NCI-H2227 treated with DMSO at 0.1 percent for 48 hours (cell line): ENCODE results near the gene RBM3.

Experiments used
- DNase-seq: peaks from one replicate; lab custom pipeline; 2025; lab: John Stamatoyannopoulos, UW

RBM3 gene

DNA sequence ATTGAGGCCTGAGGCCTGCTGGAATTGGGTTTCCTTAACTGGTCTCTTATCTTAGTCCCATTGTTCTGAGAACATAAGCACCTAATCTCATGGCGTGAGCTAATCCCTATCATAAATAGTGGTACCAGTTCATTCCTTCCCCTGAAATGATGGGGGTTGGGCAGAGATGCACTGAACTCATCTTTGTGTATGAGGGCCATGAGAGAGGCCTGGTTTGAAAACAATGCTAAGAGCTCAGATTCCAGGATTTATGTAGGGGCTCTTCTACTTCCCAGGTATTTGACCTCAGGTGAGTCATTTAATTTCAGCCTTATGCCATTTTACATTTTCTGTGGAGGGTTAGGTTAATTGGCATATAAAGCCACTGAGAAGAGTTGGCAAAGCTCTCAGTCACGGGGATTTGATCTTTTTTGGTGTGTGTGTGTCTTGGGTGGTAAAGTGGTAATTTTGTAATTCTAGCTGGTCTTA is 4.4 kb downstream of the RBM3 start:
- no peak for DNase-seq

DNA sequence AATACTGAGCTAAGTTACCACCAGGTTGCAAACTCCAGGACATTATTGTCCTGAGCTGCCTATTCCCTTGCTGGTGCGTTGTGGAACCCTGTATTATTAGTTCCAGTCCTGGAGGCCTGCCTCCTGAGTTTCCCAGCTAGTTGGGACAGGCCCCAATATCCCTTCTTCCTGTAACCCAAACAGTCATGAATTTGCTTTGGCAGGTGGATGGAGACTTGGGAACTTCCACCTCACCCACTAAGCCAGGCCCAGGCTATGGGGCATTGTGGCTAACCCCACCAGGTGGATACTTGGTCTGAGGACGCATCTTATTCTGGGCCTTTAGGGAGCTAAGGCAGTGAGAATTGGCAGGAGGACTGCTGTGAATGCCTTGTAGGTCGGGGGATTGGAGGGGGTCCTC is 5.0 kb downstream of the RBM3 start:
- DNase-seq, result no peak

DNA sequence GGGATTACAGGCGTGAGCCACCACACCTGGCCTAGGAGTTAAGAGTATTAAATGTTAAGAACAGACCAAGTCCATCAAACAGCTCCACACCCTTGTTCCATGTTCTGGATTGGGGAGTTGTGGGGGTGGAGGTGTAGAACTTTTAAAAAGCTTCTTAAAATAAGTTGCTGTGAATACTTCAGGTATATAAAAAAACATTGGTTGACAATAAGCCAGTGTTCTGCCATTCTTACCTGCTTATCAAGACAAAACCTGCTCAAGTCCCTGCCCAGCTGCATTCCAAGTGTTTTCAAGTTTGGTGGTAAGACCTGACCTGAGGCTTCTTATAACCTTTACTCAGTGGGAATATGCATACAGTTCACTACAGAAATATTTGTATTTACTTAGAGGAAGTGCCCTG is 6.4 kb downstream of the RBM3 start:
- no peak for DNase-seq

DNA sequence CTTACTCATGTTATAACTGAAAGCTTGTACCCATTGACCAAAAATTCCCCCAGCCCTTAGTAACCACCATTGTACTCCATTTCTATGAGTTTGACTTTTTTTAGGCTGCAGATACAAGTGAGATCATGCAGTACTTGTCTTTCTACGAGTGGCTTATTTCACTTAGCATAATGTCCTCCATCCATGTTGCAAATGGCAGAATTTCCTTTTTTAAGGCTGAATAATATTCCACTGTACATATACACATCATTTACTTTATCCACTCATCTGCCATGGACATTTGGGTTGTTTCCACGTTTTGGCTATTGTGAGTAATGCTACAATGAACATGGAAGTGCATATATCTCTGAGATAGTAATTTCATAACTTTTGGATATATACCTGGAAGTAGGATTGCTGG is 10.4 kb downstream of the RBM3 start:
- DNase-seq, result no peak

DNA sequence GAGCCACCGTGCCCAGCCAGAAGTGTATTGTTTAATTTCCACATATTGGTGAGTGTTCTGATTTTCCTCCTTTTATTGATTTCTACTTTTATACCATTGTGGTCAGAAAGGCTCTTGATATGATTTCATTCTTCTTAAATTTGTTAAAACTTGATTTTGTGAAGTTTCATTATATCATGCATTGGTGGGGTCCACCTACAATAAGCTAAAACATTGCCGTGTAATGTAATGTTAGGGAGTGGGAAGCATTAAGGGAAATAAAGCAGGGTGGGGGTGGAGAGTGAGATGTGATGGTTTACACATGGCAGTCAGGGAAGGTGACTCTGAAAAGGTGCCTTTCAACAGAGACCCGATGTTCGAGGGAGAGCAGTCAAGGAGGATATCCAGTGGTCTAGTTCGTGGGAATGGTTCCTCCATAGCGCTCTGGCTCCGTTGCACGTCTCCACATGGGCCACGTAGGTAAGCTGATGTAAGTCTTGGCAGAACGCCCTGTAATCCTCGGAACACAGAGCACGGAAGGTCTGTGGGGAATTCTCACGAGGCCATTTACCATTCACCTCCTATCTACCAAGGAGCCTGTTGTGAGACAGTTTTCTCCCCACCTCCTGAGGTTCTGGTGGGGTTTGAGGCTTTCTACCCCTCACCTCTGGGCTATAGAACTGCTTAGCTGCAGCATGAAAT is 15.3 kb downstream of the RBM3 start:
- DNase-seq, result no peak

DNA sequence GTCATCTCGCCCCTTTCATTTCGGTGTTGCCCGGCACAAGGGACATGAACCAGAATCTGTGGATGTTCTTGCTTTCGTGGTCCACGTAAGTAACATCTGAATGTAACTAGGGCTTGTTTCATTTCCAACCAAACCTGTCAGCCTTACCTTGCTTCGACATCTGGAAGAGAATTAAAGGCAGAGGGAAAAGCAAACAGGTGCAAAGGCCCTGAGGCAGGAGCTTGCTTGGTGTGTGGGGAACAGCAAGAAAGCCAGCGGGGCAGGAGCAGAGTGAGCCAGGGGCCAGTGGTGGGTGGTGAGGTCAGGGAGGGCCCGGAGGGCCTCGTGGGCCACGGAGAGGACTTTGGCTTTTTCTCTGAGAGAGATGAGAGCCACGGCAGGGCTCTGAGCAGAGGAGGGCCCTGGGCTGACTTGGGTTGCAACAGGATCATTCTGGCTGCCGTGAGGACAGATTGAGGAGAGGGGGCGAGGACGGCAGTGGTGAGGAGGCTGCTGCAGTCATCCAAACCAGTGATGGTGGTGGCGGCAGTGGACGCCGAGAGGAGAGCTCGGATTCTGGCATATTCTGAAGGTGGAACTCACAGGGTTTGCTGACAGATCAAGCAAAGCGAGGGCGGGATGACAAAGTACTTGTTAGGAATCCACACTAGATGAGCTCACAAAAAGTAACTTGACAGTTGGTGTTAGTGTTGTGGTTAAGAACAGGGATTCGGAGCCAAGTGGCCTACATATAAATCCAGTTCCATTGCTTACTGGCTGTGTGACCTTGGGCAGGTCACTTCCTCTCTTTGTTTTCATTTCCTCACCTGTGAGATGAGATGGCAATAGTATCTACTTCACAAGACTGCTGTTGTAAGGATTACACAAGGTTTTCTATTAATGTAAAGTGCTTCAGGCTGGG is 16.2 kb downstream of the RBM3 start:
- no peak for DNase-seq

DNA sequence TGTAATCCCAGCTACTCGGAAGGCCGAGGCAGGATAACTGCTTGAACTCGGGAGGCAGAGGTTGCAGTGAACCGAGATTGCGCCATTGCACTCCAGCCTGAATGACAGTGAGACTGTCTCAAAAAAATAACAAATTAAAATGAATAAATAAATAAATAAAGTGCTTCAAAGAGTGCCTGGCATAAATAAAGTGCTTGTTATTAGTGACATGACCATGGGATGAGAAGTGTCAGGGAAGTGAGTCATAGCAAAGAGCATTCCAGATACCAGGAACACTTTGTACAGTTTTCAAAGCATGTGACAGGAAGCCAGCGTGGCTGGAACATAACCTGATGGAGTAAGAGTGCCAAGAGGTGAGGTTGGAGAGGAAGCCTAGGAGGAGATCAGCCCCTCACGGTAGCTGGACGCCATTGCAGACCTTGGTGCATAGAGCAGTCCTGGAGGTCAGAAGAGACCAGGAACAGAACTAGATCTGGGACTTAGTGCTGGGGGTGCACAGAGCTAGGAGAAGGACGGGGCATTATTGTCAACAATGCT is 17.0 kb downstream of the RBM3 start:
- no peak for DNase-seq

DNA sequence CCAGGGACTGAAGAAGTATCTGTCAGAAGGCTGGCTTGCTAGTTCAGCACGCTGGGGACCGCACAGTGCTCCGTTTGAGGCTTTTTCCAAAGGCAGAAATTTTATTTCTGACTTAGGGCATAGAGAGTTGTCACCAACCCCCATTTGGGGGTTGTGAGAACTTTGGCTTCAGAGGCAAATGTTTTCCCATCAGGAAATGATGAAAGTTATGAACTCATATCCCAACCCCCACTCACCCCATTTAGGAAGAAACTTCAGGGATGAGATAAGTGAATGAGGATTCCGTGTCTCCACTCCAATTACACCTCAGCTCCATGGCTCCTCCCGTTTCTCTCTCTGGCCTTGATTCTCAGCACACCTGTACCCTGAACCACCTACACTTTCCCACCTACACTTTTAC is 18.7 kb downstream of the RBM3 start:
- DNase-seq, result no peak

DNA sequence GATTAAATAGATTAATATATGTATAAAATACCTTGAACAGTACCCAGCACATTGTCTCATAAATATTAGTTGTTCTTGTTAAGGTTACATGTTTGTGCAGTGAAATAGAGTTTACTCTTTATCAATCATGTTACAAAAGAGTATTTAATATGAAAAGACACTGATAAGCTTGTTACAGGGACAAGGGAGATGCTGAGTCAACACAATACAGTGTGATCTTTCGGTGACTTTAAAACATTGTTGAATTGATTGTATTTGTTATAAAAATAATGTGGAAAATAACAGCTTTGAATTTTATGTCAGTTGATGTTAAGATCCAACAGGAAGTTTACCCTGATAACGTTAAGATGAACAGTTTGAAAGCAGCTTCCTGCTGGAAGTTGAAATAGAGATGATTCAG is 21.6 kb downstream of the RBM3 start:
- DNase-seq, result no peak

DNA sequence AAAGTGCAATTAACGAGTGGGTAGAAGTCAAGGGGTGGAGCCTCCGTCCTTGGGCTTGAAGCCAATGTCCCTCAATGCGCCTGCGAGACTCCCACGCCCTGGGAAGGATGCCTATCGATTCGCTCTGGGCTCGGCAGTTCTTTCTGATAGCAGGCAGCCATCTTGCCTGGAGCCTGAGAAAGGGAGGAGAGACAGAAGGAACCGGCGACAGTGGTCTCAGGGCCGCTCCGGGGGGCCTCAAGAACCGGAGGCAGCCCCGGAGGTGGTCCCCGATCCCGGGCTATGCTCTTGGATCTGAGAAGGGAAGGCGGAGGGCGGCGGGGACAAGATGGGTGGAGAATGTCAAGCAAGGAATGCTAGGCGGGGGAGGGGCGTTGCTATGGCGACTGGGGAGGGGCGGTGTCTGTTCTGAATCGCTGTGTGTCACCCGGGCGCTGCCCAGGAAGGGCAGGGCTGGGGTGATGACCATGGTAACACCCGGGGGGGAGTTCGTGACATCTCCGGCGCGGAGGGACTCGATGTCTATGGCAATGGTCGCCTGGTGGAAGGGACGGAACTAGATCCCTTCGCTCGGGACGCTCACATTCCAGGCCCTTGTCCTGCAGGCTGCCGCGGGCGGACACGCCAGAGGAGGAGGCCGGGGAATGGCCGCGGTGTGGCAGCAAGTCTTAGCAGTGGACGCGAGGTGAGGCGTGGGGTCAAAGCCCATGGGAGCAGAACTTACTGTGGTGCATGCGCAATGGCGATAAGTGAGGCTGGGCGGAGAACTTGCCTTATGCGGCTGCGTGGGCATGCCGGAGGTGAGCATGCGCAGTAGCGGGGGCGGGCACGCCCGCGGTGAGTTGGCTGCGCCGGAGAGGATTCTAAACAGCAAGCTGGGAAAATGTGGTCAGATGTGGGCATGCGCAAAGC is 23.3 kb downstream of the RBM3 start, which contains the start of gene WDR13:
Gene WDR13, plus strand, starts transcription at position 140 of the 912 bp plus-strand sequence. Its CDS starts 505 bp downstream, at position 645.
- peak; percentile 98 for DNase-seq

DNA sequence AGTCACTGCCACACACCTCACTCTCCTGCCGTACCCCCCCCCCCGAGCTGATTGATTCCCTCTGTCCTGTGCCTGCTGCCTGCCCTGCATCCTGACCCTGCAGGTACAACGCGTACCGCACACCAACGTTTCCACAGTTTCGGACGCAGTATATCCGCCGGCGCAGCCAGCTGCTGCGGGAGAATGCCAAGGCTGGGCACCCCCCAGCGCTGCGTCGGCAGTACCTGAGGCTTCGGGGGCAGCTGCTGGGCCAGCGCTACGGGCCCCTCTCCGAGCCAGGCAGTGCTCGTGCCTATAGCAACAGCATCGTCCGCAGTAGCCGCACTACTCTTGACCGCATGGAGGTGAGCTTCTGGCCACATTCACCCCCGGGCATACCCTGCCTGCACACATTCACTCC is 24.3 kb downstream of the RBM3 start:
- no peak for DNase-seq

DNA sequence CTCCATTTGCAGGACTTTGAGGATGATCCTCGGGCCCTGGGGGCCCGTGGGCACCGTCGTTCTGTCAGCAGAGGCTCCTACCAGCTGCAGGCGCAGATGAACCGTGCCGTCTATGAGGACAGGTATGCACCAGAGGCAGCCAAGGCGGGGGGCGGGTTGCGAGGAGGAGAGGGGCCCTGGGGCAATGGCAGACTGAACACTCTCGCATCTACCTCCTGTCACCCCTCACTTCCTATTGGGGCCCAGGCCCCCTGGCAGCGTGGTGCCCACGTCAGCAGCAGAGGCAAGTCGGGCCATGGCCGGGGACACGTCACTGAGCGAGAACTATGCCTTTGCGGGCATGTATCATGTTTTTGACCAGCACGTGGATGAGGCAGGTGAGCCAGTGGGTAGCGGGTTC is 25.1 kb downstream of the RBM3 start:
- DNase-seq, result no peak

DNA sequence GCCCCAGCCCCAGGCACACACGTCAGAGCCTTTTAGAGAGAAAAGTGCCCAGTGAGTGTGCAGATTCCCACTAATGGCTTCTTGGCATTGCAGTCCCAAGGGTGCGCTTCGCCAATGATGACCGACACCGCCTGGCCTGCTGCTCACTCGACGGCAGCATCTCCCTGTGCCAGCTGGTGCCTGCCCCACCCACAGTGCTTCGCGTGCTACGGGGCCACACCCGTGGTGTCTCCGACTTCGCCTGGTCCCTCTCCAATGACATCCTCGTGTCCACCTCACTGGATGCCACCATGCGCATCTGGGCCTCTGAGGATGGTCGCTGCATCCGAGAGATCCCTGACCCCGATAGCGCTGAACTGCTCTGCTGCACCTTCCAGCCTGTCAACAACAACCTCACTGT is 25.9 kb downstream of the RBM3 start:
- no peak for DNase-seq

DNA sequence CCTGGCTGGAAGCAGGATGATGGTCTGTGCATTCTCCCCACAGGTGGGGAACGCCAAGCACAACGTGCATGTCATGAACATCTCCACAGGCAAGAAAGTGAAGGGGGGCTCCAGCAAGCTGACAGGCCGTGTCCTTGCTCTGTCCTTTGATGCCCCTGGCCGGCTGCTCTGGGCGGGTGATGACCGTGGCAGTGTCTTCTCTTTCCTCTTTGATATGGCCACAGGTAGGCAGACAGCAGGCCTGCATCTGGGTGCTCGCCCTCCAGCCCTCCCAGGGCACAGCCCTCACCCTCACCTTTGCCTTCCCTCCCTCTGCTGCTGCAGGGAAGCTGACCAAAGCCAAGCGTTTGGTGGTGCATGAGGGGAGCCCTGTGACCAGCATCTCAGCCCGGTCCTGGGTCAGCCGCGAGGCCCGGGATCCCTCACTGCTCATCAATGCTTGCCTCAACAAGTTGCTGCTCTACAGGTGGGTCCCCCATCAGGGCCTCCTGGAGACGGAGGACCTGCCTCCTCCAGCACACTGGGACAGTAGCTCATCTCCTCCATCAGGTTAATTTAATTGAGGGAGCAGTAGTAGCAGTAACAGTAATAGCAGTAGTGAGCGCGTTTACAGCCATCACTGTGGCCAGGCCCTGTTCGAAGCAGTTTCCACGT is 27.6 kb downstream of the RBM3 start:
- DNase-seq, result no peak

DNA sequence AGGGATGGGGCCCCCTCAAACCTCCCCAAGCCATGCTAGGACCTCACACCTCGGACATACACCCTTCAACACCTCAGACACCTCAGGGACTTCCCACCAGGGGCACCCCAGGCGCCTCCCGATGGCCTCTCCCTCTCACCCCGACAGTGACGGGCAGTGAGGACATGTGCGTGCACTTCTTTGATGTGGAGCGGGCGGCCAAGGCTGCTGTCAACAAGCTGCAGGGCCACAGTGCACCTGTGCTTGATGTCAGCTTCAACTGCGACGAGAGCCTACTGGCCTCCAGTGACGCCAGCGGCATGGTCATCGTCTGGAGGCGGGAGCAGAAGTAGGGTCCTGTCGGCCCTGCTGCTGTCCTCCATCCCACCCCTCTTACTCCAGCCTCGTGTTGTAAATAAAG is 30.4 kb downstream of the RBM3 start:
- DNase-seq, result no peak

DNA sequence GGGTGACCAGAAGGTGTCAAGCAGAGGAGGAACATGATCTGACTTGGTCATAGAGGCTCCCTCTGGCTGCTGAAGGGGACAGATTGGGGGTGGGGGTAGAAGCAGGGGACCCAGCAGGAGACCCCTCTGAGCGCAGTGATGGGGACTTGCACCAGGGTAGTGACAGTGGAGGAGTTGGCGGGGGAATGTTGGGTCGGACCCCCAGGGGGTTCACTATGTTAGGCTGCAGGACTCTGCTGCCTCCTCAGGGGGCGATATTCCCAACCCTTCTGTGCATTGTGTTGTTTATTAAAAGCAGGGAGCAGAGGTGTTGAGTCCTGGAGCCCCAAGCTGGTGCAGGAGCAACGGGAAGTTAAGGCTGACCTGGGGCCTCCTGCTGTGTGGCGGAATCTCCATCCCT is 31.8 kb downstream of the RBM3 start:
- DNase-seq, result no peak

DNA sequence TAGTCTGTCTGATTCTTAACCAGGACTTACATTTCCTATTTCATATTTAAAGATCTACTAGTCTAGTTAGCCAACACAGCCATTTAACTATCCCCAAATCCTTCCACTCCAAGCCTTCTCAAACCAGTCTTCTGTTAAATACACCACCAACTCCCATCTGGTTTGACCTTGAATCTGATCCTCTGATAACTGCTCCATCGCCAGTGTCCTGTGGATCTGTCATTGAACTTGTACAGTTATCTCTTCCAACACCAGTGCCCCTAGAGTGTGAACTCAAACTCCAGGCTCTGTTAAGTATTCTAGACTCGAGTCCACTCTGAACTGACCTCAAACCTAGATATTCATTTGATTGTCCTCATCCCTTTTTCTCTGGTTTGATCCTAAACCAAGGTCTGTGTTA is 37.4 kb downstream of the RBM3 start:
- DNase-seq, result no peak

DNA sequence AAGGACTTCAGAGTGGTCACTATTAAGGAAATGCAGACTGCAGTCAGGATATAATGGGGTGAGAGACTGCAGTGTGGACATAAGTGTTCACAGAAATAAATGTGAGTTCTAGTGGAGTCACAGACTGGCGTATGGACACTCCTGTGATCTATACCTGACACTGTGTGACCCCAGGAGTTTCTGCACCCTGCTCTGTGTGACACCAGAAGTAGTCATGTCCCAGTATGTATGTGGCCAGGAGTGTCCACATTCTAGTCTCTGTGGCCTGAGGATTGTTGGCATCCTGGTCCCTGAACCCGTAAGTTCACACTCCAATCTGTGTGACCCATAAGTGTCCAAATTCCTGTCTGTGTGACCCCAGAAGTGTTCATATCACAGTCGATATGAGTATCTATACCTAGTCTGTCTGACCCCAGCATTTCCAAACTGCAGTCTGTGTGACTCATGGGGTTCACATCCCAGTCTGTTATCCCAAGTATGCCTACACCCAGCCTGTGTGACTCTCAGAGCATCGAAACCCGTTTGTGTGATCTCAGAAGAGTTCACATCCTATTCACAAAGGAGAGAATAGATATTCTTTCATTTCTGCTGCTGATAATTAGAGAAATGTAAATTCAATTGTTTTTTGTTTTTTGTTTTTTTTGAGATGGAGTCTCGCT is 39.3 kb downstream of the RBM3 start:
- DNase-seq, result no peak

DNA sequence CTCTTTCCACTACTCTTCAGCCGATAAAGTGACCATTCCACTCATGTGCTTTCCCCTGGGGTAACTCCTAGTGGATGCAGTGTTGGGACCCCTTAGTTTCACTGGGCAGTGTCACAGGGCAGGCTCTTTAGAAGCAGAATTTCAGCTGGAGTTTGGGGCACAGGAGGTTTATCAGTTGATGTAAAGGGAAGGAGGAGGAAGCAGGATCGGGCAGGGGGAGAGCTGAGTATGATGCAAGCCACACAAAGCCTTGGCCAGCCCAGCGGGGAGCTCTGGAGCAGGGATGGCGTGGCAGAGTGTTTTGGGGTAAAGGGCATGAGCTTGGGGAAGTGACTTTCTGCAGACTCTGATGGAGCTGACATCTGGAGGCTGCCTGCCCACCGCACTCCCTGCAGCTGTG is 42.3 kb downstream of the RBM3 start:
- DNase-seq, result no peak

DNA sequence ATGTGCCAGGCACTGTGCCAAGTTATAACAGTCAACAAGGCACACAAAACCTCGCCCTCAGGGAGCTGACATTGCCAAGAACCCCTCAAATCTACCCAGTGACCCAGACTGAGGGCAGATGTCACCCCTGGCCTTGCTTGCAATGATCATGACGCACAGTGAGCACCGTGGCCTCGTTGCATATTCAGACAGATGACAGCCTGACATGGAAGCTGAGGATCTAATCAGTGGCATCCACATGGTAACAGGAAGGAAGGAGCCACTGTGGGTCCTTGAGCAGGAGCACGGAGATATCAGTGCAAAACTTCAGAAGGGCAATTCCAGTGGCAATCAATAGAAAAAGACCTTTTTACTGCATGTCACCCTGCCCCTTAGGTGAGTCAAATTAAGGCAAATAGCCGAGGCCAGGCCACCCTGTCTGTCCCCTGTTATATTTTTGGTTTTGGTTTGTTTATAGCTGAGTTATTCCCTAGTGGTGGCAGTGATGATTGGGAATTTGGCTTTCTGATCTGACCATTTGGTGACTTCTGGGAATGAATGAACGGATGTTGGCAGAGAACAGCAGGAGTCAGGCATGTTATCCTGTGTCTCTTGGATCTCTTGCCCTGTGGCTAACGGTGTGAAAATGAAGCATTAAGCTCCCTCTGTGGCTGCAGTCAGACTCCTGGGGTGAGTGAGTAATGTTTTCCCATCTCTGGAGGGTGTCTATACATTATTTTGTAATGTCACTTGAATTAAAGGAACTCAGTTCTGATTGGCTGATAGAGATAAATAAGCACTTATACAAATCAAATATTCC is 43.5 kb downstream of the RBM3 start:
- DNase-seq, result no peak
